ENCODE measurements around the gene BDH1.
"Not testable (repeated sequence)": the region's sequence is repeated elsewhere in the genome, so short reads cannot be mapped to it uniquely, and the experiment has no call there.

The BDH1 gene, protein sequence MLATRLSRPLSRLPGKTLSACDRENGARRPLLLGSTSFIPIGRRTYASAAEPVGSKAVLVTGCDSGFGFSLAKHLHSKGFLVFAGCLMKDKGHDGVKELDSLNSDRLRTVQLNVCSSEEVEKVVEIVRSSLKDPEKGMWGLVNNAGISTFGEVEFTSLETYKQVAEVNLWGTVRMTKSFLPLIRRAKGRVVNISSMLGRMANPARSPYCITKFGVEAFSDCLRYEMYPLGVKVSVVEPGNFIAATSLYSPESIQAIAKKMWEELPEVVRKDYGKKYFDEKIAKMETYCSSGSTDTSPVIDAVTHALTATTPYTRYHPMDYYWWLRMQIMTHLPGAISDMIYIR

DNA sequence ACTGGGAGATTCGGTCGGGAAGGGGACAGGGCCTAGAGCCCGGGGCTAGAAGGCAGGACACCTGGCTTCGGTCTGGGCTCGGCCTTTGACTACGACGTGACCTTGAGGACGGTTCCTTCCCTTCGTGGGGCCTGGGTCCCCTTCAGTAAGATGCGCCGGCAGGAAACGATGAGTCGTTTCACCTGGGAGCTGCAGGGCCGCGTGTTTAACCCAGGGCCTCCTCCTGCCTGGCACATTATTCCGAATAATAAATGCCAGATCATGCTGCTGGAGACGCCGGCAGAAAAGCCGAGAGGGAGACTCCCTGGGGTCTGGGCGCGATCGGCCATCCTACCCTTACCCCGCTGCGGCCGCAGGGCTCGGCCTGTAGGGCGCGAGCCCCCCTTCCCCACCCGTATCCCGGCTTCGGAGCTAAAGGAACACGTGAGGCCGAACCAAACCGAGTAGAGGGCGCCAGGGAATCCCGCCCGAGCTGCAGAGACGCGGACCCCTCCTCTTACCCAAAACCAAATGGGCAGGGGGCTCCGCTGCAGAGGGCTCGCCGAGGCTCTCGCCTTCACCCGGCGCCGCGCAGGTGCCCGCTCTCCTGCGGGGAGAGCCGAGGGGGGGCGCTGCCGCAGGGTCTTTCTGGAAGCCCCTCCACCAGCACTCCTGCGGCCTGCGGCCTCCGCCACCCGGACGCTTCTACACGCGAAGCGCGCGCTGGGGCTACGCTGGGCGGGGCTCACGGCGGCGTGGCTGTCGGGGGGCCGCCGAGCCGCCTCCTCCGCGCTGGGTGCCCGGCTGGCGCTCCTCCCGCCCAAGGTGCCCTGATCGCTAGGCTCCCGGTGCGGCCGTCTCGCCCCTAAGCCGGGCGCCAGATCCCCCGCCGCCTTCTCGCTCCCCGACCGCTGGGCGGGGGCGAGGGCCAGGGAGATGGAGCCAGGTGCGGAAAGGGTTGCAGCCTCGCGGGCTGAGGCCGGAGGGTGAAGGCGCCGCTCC, at the start of gene BDH1:
TSS of gene BDH1 (minus strand) at position 688 of the 981 bp plus-strand sequence. CDS start 9,525 bp downstream, outside the sequence.
- DNase-seq: peak; percentile 22

DNA sequence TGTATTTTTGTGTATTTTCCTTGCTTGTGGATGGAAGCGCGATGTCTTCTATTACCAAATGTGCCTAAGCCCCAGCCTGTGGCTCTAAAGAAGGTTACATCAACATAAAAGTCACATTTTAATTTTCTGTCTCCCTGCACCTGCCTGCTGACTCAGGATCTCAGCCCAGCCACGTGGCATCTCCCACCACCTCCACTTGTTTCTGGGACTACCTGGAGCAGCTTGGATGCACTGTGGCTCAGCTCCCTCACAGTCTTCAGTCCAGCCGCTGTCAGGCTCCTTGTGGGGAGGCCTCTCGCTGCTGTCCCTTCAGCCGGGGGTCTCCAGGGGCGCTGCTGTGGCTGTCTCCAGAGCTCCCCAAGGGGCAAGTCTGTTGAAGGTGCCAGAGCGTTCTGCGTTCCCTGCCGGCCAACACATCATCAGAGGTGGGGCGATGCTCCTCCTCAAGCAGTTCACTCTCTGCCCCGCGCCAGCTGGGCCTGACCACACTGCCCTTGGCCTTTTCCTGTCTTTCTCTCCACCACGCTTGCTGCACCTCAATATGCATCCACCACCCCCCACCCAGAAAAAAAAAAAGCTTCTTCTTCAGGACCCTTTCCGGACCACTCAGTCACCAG, 47.7 kb upstream of the BDH1 start:
- DNase-seq: no peak

DNA sequence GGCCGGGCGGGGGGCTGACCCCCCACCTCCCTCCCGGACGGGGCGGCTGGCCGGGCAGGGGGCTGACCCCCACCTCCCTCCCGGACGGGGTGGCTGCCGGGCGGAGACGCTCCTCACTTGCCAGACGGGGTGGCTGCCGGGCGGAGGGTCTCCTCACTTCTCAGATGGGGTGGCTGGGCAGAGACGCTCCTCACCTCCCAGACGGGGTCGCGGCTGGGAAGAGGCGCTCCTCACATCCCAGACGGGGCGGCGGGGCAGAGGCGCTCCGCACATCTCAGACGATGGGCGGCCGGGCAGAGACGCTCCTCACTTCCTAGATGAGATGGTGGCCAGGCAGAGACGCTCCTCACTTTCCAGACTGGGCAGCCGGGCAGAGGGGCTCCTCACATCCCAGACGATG, 46.6 kb upstream of the BDH1 start:
- DNase-seq: not testable (repeated sequence)

DNA sequence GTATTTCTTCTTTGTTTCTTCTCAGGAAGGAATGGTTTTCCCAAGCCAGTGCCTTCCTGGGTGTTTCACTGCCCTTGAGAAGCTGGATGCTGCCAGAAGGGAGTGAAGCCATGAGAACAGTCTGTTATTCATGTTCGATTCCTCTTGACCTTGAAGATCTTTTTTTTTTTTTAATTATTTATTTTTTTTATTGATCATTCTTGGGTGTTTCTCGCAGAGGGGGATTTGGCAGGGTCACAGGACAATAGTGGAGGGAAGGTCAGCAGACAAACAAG, 45.7 kb upstream of the BDH1 start:
- DNase-seq: not testable (repeated sequence)

DNA sequence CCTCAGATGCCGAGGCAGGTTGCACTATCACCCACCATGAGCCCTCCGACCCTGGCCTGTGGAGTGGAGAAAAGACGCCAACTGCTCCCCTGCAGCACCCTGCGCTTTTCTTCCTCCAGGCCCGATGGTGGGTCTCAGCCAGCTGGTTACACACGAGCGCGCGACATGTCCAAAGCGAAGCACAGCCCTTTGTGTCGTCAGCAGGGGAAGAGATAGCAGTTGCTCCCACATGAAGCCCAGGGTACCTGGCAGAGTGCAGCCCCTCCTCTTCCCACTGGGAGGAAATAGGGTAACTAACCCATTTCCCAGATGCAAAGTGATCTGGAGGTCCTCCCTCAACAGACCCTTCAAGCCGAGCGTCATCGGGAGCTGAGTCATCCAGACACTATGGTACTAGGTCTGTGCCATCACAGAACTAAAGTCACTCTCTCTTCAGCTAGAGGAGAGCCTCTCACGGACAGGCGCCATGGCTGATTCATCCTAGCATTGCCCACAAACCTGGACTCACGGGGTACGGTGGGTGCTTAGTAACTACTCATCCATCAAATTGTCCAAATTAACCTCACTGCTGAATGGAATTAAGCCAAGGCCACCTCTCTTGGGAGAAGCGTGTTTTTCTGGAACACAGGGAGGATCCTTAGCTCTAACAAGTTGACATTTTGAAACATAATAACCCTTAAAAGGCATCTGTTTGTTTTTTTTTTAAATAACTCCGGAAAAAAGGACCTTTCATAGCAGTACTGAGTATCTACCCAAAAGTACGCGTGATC, 45.2 kb upstream of the BDH1 start:
- no peak for DNase-seq

DNA sequence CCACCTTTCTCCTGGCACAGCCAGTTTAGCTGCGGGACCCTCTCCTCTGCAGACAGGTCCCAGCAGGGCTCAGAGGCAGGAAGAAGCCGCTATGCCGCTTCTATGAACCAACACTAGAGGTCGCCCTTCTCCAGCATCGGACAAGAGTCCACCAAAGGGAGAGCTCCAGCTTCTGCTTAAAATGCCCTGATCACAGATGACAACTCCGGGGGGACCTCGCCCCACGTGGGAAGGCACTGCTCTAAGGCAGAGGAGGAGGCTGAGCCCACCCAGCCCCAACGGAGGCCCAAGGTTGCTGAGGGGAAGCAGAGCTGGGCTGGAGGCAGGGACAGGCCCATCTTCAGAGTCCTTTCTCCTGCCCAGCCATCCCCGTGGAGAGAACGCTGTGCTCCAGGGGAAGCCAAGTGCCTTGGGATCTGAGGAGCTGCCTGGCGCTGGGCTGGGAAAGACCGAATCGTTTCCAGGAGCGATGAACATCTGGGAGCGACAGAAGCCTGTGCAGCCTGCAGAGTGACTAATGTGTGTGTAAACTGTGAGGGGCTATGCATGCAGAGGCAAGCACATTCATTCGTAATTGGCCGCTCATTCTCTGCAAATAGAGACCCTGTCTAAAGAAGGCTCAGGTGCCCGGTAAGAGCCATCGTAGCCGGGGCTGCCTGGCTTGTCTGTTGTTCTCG, 43.5 kb upstream of the BDH1 start:
- no peak for DNase-seq

DNA sequence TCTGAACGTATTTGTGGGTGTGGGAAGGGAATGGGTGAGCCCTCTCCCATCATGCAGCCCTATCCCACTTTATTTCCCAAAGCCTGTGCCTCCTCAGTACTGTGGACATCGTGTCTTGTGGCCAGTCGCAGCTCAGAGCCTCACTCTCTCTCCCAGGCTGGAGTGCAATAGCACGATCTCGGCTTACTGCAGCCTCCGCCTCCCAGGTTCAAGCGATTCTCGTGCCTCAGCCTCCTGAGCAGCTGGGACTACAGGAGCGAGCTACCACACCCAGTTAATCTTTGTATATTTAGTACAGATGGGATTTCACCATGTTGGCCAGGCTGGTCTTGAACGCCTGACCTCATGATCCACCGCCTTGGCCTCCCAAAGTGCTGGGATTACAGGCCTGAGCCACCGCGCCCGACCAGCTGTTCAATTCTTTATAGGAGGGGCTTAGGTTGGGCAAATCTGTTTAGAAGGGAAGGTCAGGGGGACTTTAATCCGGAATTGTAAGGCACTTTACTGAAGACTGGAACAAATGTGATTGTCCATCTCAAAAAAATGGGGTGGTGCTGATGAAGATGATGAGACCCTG, 42.7 kb upstream of the BDH1 start:
- no peak for DNase-seq

DNA sequence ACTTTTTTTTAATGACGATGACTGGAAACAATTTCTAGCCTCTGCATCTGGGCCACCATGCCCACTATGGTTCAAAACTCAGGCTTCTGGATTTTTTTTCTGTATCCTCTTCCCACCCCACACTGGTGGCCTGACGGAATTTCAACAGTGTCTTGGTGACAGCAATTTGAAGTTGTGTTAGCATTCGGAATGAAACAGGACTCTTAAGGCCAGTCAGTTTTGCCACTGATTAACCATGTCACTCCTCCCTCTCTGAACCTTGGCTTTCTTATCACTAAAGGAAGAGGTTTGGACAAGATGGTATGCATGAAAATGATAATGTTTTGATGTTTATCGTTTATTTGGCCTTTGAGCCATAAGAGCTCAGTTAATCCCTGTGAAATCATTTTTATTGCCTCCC, 41.6 kb upstream of the BDH1 start:
- DNase-seq: no peak

DNA sequence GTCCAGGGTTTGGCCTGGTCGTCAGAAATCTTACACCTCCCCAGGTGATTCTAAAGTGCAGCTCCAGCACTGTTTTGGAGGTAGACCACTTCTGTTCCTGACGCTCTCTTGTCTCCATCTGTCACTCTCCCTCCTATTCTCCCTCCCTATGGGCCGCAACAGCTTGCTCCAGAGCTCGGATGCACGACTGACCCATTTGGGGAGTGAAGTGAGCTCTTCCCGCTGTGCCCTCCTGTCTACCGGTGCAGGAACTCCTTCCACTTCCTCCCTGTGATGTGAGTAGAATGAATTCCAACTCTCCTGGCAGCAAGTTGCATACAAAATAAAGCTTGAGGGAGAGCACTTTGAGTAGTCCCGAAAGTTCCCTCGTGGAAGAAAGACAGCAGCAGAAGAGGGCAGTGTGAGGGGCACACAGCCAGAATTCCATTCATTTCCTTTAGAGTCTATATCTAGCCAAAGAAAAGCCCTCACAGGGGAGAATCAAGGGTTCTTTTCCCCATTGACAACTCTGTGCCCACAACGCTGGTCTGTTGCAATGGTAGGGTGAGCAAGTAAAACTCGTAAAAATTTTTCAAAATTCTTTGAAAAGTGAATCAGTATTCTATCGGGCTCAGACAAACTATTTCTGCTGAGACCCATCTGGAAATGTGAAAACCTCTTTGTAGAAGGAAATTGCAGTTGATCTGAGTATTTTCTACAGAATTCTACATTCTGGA, 39.9 kb upstream of the BDH1 start:
- no peak for DNase-seq

DNA sequence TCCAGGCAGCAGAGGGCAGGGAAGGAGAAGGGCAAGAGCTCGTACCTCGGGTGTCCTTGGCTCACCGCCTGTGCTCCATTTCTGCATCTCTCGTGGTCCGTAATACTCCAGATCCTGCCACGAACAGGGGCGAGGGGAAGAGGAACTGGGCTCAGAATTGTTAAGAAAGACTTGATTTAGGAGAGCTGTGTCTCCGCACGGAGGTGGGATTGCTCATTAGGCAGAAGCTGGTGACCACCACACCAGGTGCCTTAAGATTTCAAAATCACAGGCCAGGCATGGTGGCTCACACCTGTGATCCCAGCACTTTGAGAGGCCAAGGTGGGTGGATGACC, 37.2 kb upstream of the BDH1 start:
- no peak for DNase-seq

DNA sequence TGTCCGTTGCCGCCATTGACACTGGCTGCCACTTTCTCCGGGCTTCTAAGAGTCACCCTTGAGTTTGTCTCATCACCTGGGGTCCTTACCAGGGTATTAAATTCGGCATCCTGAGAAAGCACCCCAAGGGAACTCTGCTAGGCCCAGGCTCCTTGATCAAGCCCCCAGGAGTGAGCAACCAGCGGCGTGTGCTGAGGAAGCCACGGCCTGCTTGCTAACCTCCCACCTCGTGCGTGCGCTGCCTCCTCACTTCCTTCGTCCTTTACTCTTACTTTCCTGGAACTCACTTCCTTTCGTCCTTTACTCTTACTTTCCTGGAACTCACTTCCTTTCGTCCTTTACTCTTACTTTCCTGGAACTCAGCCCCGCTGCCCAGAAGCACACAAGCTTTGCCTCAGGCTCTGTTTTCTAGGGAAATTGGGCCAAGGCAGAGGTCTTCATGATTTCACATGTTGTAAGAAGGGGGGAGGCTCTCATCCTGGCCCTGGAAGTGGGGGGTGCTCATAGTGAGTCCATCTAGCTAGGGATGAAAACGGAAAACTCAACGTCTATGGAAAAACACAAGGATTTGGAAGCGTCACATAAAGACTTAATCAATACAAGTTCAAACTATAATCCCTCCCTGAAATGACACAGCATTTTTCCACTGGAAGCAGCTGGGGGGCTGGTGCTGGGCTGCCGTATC, 36.7 kb upstream of the BDH1 start:
- DNase-seq: no peak

DNA sequence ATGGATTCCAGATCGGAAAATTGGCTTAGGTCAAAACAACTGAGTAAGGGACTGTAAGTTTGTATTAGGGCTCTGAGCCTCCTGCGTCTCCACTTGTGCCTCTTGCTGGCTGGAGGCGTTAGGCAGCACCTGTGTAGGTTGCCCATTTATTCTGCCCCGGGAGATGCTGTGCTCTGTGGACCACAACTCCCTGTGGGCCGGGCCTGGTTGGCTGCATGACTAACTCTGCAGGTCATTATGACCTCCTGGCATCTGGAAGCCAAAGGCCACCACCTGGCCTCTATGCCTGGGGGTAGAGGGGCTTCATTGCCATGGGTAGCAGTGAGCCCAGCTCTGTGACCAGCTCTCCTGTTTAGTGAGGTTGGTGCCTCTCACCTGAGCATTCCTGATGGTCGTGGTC, 36.0 kb upstream of the BDH1 start:
- no peak for DNase-seq

DNA sequence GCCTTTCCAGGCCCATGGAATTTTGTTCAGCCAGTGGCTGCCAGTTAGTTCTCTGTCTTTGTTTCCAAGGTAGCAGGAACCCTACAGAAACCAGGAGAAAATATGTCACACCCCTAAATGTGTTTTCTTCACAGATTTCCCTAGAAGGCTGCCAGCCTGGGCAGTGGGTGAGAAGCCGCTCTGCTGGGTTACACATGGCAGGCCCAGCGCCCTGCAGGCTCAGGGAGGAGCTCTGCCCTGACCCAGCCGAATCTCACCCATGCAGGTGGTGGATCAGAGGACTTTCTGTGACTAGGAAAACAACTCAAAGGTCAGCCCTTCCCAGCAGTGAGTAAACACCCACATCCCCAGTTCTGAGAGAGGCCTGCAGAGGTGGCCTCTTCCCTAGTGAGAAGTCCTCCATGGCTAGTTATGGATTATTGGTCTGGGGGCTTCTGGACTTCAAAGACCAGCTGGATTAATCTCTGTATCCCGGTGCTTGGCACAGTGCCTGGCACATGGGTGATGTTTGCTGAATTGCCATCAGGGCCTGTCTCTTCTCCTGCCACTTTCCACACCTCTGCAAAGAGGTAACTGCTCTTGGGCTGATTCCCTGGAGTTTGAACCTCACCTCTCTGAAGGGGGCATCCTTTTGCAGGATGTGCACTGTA, 34.7 kb upstream of the BDH1 start:
- no peak for DNase-seq

DNA sequence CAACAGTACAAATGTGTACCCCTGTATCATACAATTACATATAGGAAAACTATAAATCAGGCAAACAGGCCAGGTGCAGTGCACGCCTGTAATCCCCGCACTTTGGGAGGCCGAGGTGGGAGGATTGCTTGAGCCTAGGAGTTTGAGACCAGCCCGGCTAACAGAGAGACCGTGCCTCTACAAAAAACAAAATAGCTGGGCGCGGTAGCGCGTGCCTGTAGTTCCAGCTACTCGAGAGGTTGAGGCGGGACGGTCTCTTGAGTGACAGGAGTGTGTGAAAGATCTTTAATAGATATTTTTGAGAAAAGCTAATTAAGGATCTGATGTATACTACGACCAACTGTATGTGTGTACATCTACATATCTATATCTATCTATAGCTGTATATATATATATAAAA, 33.8 kb upstream of the BDH1 start:
- DNase-seq: no peak

DNA sequence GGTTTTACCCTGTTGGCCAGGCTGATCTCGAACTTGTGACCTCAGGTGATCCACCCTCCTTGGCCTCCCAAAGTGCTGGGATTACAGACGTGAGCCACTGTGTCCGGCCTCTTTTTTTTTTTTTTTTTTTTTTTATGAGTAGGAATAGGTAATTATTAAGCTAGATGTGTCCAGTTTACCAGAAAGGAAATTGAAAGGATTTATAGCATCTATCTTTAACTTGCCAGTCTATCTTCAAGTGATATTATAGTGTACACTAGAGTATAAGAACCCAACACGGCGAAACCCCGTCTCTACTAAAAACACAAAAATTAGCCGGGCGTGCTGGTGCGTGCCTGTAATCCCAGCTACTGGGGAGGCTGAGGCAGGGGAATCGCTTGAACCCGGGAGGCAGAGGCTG, 31.0 kb upstream of the BDH1 start:
- DNase-seq: not testable (repeated sequence)

DNA sequence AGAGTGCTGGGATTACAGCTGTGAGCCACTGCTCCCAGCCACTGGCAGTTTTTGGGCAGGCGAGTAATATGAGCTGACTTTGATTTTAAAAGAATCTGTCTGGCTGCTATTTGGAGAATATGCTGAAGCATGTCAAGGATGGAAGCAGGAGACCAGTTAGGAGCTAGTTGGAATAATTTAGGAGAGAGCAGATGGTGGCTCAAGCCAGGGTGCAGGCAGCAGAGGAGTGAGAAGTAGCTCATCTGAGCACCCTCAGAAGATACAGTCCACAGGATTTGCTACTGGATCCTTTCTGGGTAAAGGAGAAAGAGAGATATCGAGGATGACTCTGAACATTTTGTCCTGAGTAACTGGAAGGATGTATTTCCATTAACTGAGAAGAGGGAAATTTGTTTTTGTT, 30.4 kb upstream of the BDH1 start:
- no peak for DNase-seq

DNA sequence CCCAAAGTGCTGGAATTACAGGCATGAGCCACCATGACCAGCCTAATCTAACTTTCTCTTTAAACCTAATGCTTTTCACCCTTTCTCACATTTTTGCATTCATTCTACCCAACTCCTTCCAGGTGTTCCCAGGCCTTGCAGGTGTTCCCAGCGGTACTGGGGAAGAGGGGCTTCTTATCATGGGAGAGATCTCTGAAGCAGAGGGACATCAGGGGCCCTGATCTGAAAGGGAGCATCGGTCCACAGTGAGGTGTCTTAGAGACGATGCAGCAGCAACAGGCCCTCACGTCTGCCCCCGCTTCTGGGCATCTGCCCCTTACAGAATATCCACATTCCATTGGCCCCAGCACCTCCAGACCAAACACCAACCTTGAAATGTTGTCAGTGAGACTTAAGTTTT, 29.0 kb upstream of the BDH1 start:
- no peak for DNase-seq

DNA sequence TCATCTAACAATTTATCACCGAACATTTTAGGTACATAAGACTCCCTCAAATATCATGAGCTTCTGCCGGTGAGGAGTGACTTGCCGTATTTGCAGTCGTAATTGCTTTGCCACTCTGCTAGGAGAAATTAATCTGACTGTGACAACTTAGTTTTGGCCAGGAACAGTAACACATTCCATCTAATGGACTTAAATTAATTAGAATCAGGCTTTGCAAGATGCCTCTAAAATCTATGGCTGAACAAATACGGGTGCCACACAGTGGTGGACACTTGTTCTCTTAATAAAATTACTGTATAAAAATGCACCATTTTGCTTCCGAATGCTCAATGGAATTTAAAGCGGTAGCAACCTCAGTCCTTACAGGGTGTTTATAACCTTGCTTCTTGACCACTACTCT, 27.6 kb upstream of the BDH1 start:
- DNase-seq: no peak

DNA sequence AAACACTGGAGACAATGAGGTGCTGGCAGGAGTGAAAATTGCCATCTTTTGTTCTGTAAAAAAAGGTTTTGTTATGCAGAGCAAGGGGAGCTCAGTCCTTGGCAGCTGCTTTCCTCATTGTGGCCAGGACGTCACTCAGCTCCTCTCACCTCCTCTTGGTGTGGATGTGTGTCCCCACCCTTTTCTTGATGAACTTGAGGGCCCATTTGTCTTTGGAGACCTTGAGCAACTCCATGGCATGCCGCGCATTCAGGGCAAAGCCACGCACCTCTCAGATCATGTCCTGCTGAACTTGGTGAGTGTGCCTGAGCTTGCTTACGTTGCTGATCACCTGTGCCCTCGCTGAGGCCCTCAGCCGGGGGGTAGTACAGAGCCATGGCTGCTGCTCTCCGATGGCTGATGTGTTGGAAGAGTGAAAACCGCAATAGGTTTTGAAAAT, 24.5 kb upstream of the BDH1 start:
- no peak for DNase-seq

DNA sequence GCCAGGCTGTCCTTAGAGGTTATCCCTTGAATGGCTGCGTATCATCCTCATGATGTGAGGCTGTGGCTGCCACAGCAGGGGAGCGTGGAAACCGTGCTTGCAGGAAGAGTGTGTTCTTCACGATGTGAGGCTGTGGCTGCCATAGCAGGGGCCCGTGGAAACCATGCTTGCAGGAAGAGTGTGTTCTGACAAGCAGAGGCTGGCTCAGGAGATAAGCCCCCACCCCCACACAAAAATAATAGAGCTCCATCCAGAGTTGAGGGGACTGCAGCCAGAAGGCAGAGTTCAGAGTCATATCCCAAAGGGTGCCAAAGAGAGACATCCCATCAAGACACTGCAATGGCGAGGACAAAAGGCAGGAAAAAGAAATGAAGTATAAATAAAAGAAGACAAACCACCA, 22.6 kb upstream of the BDH1 start:
- DNase-seq: no peak

All from NCI-H1048 (cell line).